IPS DF 4.7 (cell line): ENCODE data around the gene CAPN14.

Experiments
- DNase-seq: peaks from one replicate; pipeline ENCODE4 v3.0.0-alpha.2; 2013; ENCODE audit warnings: low spot score; ENCODE audit errors: extremely low read depth

The CAPN14 gene

GRCh38 chr2:31227110-31227509, 9.8 kb upstream of the CAPN14 start:
- DNase-seq = no peak

- no peak for DNase-seq
Measured at GRCh38 chr2:31226266-31226665, 9.0 kb upstream of the CAPN14 start.

- no peak for DNase-seq
Measured at GRCh38 chr2:31223749-31224148, 6.4 kb upstream of the CAPN14 start.

- DNase-seq = no peak
Measured at GRCh38 chr2:31223026-31223425, 5.7 kb upstream of the CAPN14 start.

- no peak for DNase-seq
Measured at GRCh38 chr2:31222071-31222470, 4.8 kb upstream of the CAPN14 start.

GRCh38 chr2:31221544-31221943, 4.2 kb upstream of the CAPN14 start:
- DNase-seq = no peak

- DNase-seq = no peak
Measured at GRCh38 chr2:31219131-31219969, 2.0 kb upstream of the CAPN14 start.

GRCh38 chr2:31216734-31217133, 581 bp downstream of the CAPN14 start:
- no peak for DNase-seq

- no peak for DNase-seq
Measured at GRCh38 chr2:31214444-31214915, 2.8 kb downstream of the CAPN14 start.

- no peak for DNase-seq
Measured at GRCh38 chr2:31213601-31214443, 3.5 kb downstream of the CAPN14 start.

- no peak for DNase-seq
Measured at GRCh38 chr2:31212659-31213600, 4.4 kb downstream of the CAPN14 start.

GRCh38 chr2:31208240-31208639, 9.1 kb downstream of the CAPN14 start:
- DNase-seq = no peak

GRCh38 chr2:31207790-31208189, 9.5 kb downstream of the CAPN14 start:
- no peak for DNase-seq

GRCh38 chr2:31205613-31206012, 11.7 kb downstream of the CAPN14 start:
- DNase-seq = no peak

GRCh38 chr2:31205186-31205585, 12.1 kb downstream of the CAPN14 start:
- DNase-seq = no peak

GRCh38 chr2:31204783-31205182, 12.5 kb downstream of the CAPN14 start:
- no peak for DNase-seq

- no peak for DNase-seq
Measured at GRCh38 chr2:31203916-31204315, 13.4 kb downstream of the CAPN14 start.

- no peak for DNase-seq
Measured at GRCh38 chr2:31202833-31203232, 14.5 kb downstream of the CAPN14 start.

- DNase-seq = no peak
Measured at GRCh38 chr2:31202041-31202440, 15.3 kb downstream of the CAPN14 start.

- no peak for DNase-seq
Measured at GRCh38 chr2:31200972-31201371, 16.3 kb downstream of the CAPN14 start.

- no peak for DNase-seq
Measured at GRCh38 chr2:31199206-31199605, 18.1 kb downstream of the CAPN14 start.
